Large intestine (tissue), 3 donors: ENCODE results near the gene NELL1. TPM values are rescaled to one million over a fixed set of nuclear protein-coding genes. Genes with fewer than 3 reads are reported as not detected.

ENCODE experiments used
- DNase-seq, 2 donors: peaks; one replicate each; pipeline versions ENCODE4 v3.0.0 to v3.0.0-alpha.2; 2013
- H3K27ac ChIP-seq: one replicate; pipeline ENCODE4 v1.5.1; 2013; ENCODE audit warnings: low read length
- H3K27me3 ChIP-seq: 2 replicates; pipeline ENCODE4 v1.6.1; 2013; ENCODE audit warnings: low read length; ENCODE audit not compliant: control insufficient read depth, insufficient read depth
- H3K36me3 ChIP-seq: 2 replicates; pipeline ENCODE4 v1.6.1; 2013; ENCODE audit warnings: low read length; ENCODE audit not compliant: control insufficient read depth, insufficient read depth
- H3K4me1 ChIP-seq: one replicate; pipeline ENCODE4 v1.6.1; 2013; ENCODE audit warnings: low read length; ENCODE audit not compliant: control insufficient read depth, insufficient read depth
- H3K4me3 ChIP-seq: one replicate; pipeline ENCODE4 v1.5.1; 2013; ENCODE audit warnings: low read length
- H3K9me3 ChIP-seq: one replicate; pipeline ENCODE4 v1.6.1; 2013; ENCODE audit warnings: mild to moderate bottlenecking, low read depth, low read length, moderate library complexity; ENCODE audit not compliant: control insufficient read depth
- WGBS: methylation state at CpG from one replicate; pipeline ENCODE4 v1.1.5; 2013; ENCODE audit warnings: low lambda C conversion rate; ENCODE audit not compliant: insufficient coverage; 5-methylcytosine and 5-hydroxymethylcytosine counted together
- polyA plus RNA-seq: library from polyadenylated mRNA; unstranded; fragments of 120-200 nt; gene quantifications from one replicate; pipeline ENCODE4 v1.2.1, GENCODE V29; 2013

NELL1 gene
- polyA plus RNA-seq, 1 donor = 5.1 TPM

- no CpG with 5 or more reads among the region's 5 CpGs for whole genome bisulfite sequencing
- no peak for DNase-seq
- Histone ChIP-seq H3K4me3 (no peak overlapping the region), H3K27ac (no peak overlapping the region), H3K27me3 (peaks cover 6% of the 10 kb centered on the region), H3K9me3 (no peaks in the 10 kb centered on the region), H3K36me3 (no peaks in the 10 kb centered on the region), H3K4me1 (no peaks in the 10 kb centered on the region)
Observed at GRCh38 chr11:20634044-20634443, 35.3 kb upstream of the NELL1 start.

DNA sequence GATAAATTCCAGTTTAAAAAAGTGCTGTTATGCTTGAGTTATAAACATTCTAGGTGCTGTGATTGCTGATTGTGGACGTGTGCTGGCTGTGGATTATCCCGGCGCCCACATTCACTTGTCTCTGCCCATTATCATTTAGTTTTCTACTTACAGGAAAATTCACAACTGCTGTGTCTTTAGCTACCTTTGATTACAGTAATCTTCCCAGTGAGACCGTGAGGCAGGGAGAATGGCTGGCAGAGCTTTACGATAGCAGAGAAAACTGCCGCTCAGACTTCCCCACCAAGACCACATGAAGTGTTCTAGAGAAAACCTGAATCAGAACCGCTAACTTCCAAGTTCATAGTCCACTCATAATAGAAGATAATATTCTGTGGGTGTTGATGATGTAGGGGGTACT is 34.6 kb upstream of the NELL1 start:
- Histone ChIP-seq H3K9me3 (no peaks in the 10 kb centered on the region), H3K27ac (no peak overlapping the region), H3K27me3 (peaks cover 6% of the 10 kb centered on the region), H3K36me3 (no peaks in the 10 kb centered on the region), H3K4me1 (no peaks in the 10 kb centered on the region), H3K4me3 (no peak overlapping the region)
- no CpG with 5 or more reads among the region's 7 CpGs for WGBS
- no peak for DNase-seq

DNA sequence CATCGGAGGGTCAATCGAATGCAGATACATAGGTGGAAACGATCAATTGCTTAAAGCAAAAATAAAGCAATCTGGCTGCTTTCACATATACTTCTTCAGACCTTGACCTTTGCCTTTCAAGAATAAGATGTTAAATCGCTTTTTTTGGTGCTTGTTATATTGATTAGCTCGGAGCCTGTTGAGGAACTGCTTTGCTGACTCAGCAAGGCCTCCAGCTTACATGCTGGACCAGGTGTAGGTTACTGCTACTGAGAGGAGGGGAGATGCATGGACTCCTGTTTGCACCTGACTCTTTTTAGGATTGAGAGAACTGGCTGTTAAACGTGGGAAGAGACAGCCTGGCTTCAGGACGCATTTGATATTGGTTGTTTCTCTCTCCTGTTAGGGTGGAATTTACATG is 31.3 kb upstream of the NELL1 start:
- DNase-seq = no peak
- H3K4me3 ChIP-seq = no peak overlapping the region
- H3K27ac ChIP-seq = no peak overlapping the region
- no peaks in the 10 kb centered on the region for H3K4me1 ChIP-seq
- H3K36me3 ChIP-seq = no peaks in the 10 kb centered on the region
- 60% methylated on average over 3 of the region's 7 CpGs for WGBS
- no peaks in the 10 kb centered on the region for H3K9me3 ChIP-seq
- peaks cover 11% of the 10 kb centered on the region for H3K27me3 ChIP-seq

DNA sequence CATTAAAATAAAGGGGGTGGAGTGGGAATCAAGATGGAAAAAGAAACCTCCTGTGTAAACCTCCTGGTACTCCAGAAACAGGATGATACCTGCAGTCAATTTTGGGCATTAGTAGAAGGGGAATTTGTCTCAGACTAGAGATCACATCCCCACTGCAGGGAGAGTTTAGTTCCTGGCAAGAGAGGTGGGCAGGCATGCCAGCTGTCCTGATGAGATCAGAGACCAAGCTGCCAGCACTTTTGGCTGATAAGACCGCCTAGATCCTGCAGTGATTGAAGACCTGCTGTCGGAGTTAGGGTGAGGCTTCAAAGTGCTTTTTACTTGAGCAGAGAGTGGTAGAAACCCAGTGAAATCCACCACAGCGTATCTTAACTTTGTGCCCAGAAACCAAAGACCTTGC is 29.7 kb upstream of the NELL1 start:
- no peaks in the 10 kb centered on the region for H3K36me3 ChIP-seq
- H3K27me3 ChIP-seq = peaks cover 11% of the 10 kb centered on the region
- no peak overlapping the region for H3K4me3 ChIP-seq
- no peak overlapping the region for H3K27ac ChIP-seq
- H3K4me1 ChIP-seq = no peaks in the 10 kb centered on the region
- no peak for DNase-seq
- no CpG with 5 or more reads among the region's 3 CpGs for WGBS
- no peaks in the 10 kb centered on the region for H3K9me3 ChIP-seq

DNA sequence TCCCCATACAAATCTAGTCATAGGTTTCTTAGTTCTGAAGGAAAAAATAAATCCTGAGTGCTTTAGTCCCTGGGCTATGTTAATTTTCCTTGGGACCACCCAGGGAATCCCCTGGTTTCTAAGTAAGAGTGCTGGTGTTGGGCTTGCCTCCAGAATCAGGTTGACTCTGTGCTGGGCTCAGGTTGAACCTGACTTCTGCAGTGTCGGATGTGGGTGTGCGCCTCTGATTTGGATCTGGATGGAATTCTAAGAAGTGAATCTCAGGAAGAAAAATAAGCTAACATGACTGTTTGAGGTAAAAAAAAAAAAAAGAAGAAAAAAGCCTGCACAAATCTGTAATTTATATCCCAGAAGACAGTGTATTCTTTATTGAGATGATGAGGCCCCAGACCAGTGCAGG is 29.0 kb upstream of the NELL1 start:
- DNase-seq = no peak
- H3K27ac ChIP-seq = no peak overlapping the region
- 100% methylated on average over 2 of the region's 2 CpGs for WGBS
- H3K9me3 ChIP-seq = no peaks in the 10 kb centered on the region
- no peaks in the 10 kb centered on the region for H3K4me1 ChIP-seq
- no peak overlapping the region for H3K4me3 ChIP-seq
- peaks cover 11% of the 10 kb centered on the region for H3K27me3 ChIP-seq
- no peaks in the 10 kb centered on the region for H3K36me3 ChIP-seq

DNA sequence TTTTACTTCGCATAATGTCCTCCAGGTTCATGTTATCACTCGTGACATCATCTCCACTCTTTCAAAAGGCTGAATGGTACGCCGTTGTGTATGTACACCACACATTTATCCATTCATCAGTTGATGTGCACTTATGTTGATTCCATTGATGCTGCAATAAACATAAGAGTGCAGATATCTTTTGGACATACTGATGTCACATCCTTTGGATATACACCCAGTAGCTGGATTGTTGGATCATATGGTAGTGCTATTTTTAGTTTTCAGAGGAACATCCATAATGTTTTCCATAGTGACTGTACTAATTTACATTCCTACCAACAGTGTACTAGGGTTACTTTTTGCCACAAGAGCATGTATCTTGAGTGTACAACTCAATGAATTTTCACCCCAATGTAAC is 25.0 kb upstream of the NELL1 start:
- no peaks in the 10 kb centered on the region for H3K4me1 ChIP-seq
- DNase-seq = no peak
- 100% methylated on average over 1 of the region's 4 CpGs for WGBS
- H3K36me3 ChIP-seq = no peaks in the 10 kb centered on the region
- no peak overlapping the region for H3K4me3 ChIP-seq
- H3K9me3 ChIP-seq = no peaks in the 10 kb centered on the region
- peaks cover 5% of the 10 kb centered on the region for H3K27me3 ChIP-seq
- no peak overlapping the region for H3K27ac ChIP-seq

DNA sequence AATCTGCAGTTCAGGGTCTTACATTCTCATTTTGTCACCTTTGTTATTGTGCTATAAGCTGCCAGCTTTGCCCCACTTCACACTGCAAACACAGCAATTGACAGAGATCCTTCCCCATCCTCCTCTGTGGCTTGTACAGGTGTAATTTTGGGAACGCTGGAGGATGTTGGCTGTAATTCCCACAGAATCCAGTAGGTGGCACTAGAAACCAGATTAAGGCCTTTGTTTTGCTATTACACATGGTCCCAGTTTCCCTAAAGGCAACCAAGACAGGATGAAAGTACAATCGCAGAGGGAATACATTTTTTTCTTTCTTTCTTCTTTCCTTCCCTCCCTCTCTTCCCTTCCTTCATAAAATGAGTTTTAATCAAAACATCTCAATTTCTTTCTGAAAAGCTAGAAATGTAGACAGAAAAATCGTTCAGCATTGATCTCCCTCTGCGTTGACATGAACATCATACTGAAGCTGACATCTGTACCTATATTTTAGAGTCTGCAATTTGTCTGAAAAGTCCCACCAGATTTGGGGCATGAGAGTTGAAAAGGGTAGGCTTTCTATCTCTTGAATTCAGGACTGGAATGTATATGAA is 21.3 kb upstream of the NELL1 start:
- no peak overlapping the region for H3K4me3 ChIP-seq
- no peaks in the 10 kb centered on the region for H3K9me3 ChIP-seq
- H3K4me1 ChIP-seq = no peaks in the 10 kb centered on the region
- 44% methylated on average over 2 of the region's 4 CpGs for WGBS
- DNase-seq = peak; percentile 27 to 29
- no peak overlapping the region for H3K27ac ChIP-seq
- H3K36me3 ChIP-seq = no peaks in the 10 kb centered on the region
- H3K27me3 ChIP-seq = peaks cover 3% of the 10 kb centered on the region

- no peak for DNase-seq
- no peaks in the 10 kb centered on the region for H3K36me3 ChIP-seq
- H3K4me3 ChIP-seq = no peak overlapping the region
- H3K27ac ChIP-seq = no peak overlapping the region
- H3K27me3 ChIP-seq = peaks cover 3% of the 10 kb centered on the region
- no peaks in the 10 kb centered on the region for H3K9me3 ChIP-seq
- no peaks in the 10 kb centered on the region for H3K4me1 ChIP-seq
- 95% methylated on average over 4 of the region's 13 CpGs for WGBS
Observed at GRCh38 chr11:20652150-20652806, 17.1 kb upstream of the NELL1 start.

- Histone ChIP-seq H3K36me3 (no peaks in the 10 kb centered on the region), H3K9me3 (no peaks in the 10 kb centered on the region), H3K27ac (no peak overlapping the region), H3K4me3 (no peak overlapping the region), H3K27me3 (peaks cover 3% of the 10 kb centered on the region), H3K4me1 (no peaks in the 10 kb centered on the region)
- DNase-seq = no peak
- 86% methylated on average over 2 of the region's 3 CpGs for WGBS
Observed at GRCh38 chr11:20654038-20654437, 15.3 kb upstream of the NELL1 start.

GRCh38 chr11:20656901-20657300 is 12.5 kb upstream of the NELL1 start:
- WGBS = no CpG with 5 or more reads among the region's 4 CpGs
- Histone ChIP-seq H3K4me1 (no peaks in the 10 kb centered on the region), H3K27me3 (peaks cover 3% of the 10 kb centered on the region), H3K36me3 (no peaks in the 10 kb centered on the region), H3K27ac (no peak overlapping the region), H3K9me3 (no peaks in the 10 kb centered on the region), H3K4me3 (no peak overlapping the region)
- DNase-seq = no peak

DNA sequence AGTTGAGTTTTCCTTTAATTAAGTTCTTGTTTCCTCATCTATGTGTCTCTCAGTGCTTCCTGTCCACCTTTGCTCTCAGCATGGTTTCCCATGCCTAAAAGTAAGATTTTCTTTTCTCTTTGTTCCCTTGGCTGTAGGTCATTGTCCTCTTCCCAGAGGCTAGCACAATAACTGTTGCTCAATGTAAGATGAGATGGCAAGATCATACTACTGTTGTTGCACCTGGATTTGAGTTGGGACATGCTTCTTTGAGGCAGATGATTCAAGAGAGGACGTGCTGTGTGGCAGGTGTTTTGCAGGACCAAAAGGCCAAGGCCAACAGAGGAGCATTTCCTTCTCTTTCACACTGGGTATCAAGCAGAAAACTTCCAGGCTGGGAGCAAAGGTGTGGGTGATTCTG is 11.3 kb upstream of the NELL1 start:
- H3K36me3 ChIP-seq = no peaks in the 10 kb centered on the region
- no peaks in the 10 kb centered on the region for H3K9me3 ChIP-seq
- H3K4me3 ChIP-seq = no peak overlapping the region
- no peaks in the 10 kb centered on the region for H3K27me3 ChIP-seq
- H3K4me1 ChIP-seq = no peaks in the 10 kb centered on the region
- H3K27ac ChIP-seq = no peak overlapping the region
- peak in 1 of 2 donors; percentile 10 for DNase-seq
- no CpG with 5 or more reads among the region's 1 CpG for WGBS
